Cardiac fibroblast (primary cell): ENCODE data around the gene UBE2V1.
"Not testable (repeated sequence)": the region's sequence is repeated elsewhere in the genome, so short reads cannot be mapped to it uniquely, and the experiment has no call there.

Experiments used
- DNase-seq, 2 donors: peaks; one replicate each; pipeline versions ENCODE4 v3.0.0 to v3.0.0-alpha.2; 2010; ENCODE audit warnings: low read depth in 2 of 2
- H3K4me3 ChIP-seq, 2 donors: replicated peaks in 1 of 2; 1 replicate in 1 of 2; 2 replicates in 1 of 2; pipeline ENCODE4 v1.5.1; 2011; ENCODE audit warnings: low read depth in 2 of 2, low read length in 2 of 2, mild to moderate bottlenecking in 2 of 2, moderate library complexity in 1 of 2
- TF ChIP-seq, protein P1 (sequence below): IDR thresholded peaks from one replicate; pipeline ENCODE4 v1.5.1; 2011; ENCODE audit warnings: low read depth, mild to moderate bottlenecking, low read length, inconsistent platforms

UBE2V1 gene

DNA sequence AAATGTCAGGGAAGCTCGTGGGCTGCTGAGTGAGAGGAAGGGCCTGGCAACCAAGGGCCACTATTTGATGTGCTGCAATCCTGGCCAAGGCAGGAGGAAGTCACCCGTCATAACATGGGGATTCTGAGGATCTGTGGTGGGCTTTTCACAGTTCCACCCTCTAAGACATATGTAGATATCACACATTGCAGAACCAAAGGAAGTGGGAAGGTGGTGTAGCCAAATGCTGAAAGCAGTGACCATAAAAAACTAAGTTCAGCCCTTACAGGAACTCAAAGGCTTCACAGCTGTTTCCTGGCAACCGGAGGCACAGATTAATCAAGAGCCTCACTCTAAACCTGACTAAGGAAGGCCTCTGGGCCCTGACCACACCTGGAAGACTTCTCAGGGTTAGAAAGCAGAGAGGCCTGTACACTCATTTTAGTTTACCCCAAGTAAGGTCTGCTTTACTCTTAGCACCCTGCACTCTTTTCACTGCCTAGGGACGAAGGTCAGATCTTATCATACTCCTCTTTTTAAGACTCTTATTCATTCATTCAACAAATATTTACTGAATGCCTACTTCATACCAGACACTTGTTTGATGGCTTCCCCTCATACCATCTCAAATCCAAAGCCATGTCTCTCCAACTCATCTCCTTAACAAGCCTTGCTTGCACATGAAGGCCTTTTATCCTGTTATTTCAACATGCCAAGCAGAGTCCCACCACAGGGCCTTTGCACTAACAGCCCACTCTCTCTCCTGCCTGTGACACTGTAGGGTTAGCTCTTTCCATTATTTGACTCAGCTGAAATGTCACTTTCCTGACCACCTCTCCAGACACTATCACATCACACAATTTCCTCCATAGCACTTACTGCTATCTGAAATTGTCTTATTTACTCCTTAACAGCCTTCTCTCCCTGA lies 2.6 kb downstream of the UBE2V1 start:
- H3K4me3 ChIP-seq: peak overlapping the region in 1 of 2 donors; percentile 79
- TF ChIP-seq, protein P1, sequence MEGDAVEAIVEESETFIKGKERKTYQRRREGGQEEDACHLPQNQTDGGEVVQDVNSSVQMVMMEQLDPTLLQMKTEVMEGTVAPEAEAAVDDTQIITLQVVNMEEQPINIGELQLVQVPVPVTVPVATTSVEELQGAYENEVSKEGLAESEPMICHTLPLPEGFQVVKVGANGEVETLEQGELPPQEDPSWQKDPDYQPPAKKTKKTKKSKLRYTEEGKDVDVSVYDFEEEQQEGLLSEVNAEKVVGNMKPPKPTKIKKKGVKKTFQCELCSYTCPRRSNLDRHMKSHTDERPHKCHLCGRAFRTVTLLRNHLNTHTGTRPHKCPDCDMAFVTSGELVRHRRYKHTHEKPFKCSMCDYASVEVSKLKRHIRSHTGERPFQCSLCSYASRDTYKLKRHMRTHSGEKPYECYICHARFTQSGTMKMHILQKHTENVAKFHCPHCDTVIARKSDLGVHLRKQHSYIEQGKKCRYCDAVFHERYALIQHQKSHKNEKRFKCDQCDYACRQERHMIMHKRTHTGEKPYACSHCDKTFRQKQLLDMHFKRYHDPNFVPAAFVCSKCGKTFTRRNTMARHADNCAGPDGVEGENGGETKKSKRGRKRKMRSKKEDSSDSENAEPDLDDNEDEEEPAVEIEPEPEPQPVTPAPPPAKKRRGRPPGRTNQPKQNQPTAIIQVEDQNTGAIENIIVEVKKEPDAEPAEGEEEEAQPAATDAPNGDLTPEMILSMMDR: no peak
- DNase-seq: peak; percentile 55 to 65

DNA sequence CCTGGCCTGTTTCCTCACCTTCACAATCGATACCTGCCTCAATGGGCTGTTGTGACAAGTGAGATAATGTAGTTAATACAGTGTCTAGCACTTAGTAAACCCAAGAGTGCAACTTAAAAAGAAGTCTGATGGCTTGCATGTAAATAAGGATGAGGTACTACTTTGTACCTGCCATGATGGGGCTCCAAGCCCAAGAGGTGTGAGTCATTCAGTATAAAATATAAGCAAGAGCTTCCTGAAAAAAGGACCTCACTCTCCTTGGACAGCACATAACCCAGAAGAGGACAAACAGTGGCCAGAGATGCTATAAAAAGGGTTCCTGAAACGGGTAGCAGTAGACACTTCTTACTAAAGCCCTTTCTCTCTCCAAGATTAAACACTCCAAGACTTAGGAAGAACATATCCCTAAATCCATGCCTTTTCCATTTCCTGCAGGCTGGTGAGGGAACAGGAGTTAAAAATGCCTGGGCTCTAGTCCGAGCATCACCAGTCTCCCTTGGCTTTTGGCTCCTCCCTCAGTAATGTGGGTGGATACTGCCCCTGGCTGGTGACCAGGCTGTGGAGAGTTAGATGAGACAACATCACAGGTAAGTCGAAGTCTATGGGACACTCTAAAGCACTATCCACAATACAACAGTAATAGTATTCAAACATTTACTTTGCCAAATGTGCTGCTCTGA lies 4.3 kb downstream of the UBE2V1 start:
- TF ChIP-seq, protein P1: no peak
- no peak for DNase-seq

DNA sequence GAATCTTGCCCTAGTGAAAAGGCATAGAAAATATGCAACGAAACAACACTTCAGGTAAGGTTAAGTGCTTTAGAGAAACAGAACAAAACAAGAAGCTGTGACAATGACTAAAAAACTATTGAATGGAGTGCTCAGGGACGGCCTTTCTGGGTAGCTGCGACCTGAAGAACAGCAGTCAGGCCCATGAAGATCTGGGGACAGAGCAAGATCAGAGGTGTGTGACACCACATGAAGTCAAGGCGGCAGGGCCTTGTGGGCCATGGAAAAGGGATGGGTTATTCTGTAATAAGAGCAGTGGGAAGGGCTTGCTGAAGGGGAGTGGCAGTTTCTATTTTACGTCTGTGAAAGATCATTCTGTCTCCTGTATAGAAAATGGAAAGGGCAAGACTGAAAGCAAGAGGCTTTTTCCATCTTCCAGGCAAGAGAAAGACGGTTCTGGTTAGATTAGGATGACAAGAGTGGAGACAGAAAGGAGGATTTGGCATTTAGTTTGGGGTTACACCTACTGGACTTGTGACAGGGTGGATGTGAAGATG lies 5.1 kb downstream of the UBE2V1 start:
- DNase-seq: no peak
- H3K4me3 ChIP-seq: no peak overlapping the region
- TF ChIP-seq, protein P1: no peak

More for the DNA sequence above, 4.3 kb downstream of the UBE2V1 start:
- H3K4me3 ChIP-seq: no peak overlapping the region

DNA sequence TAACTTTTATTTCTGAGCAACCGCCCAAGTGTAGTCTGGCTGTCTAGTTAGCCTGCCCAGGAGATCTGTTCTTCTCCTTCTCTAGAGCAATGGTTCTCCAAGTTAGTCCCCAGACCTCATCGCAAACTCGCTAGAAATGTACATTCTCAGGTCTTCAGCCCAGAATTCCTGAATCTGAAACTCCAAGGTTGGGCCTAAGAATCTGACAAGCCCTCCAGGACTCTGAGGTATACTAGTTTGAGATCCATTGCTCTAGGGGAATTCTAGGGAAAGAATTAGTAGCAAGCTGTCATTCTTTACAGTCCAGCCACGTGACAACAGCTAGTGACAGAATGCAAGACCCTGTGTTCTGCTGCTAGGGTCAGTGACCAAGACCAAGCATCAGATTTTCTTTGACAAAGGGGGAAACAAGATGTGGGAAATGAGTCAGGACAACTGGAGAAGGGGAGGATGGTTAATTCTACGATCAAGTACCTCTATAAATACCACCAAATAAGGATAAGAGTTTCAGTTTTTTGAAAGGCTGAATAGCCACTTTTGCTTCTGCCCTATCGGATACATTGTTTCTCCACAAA lies 5.8 kb downstream of the UBE2V1 start:
- no peak overlapping the region for H3K4me3 ChIP-seq
- TF ChIP-seq, protein P1: no peak
- DNase-seq: no peak

DNA sequence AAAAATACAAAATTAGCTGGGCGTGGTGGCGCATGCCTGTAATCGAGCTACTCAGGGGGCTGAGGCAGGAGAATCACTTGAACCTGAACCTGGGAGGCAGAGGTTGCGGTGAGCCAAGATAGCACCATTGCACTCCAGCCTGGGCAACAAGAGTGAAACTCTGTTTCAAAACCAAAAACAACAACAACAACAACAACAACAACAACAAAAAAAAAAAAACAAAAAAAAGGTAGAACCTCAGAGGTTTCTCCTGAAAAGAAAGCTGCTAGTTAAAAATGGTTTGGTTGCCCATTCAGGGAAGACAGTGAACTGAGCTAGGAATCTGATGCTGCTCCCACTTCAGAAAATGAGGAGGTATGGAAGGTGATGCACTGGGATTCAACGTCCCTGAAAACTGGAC lies 6.3 kb downstream of the UBE2V1 start:
- DNase-seq, H3K4me3 ChIP-seq: not testable (repeated sequence)

DNA sequence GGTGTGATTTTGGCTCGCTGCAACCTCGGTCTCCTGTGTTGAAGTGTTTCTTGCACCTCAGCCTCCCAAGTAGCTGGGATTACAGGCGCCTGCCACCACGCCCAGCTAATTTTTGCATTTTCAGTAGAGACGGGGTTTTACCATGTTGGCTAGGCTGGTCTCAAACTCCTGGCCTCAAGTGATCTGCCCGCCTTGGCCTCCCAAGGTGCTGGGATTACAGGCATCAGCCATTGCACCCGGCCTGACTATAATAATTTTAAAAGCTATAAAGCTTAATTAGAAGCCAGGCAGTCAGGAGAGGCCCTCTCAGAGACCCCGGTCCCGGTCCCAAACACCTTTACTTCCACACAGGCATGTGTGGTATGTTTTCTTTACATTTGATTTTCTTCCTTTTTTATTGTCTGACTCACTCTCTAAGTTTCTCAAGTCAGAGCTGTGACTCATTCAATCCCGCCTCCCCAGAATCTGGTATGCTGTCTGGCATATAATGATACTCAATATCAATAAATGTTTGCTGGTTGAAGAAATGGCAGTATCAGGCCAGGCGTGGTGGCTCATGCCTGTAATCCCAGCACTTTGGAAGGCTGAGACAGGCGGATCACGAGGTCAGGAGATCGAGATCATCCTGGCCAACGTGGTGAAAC lies 9.4 kb downstream of the UBE2V1 start:
- not testable (repeated sequence) for H3K4me3 ChIP-seq
- peak; percentile 62 to 84 for DNase-seq

DNA sequence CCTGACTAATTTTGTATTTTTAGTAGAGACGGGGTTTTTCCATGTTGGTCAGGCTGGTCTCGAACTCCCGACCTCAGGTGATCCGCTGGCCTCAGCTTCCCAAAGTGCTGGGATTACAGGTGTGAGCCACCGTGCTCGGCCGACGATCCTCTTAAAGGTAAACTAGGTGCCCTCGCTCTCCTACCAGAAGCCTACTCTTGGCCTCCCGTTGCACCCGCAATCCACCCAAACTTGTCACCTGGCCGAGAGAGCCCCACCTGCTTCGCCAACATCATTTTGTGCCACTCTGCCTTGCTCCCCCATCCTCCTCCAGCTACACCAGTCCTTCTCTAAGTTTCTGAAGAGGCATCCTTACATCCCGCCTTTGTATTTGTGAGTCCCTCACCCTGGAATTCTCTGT lies 10.4 kb downstream of the UBE2V1 start:
- H3K4me3 ChIP-seq, DNase-seq: not testable (repeated sequence)

DNA sequence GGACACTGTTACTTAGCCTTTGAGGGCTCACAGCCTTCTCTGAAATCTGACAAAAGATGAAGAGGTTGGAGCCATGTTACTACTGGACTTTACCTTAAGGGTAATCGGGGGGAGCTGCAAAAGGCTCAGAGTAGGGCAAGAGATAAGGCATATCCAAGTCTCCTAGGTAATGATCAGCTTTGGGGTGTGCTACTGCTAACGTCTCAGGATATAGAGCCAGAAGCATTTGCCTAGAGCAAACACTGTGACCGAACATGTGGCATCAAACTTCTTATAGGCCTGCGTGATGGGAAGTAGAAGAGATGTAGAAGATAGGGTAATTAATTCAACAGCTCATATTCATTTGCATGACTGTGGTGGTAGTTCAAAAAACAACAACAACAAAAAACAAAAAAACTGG lies 11.1 kb downstream of the UBE2V1 start:
- DNase-seq: no peak
- TF ChIP-seq, protein P1: no peak
- no peak overlapping the region for H3K4me3 ChIP-seq
